ENCODE data around the gene TRAF7. TPM values are rescaled to one million over a fixed set of nuclear protein-coding genes. Genes with fewer than 3 reads are reported as not detected.
A peak's percentile ranks its signal among the peaks of the same experiment; 100 is the strongest.

TRAF7 gene
- total and polyA plus RNA-seq, 2 of the 8 experiments (the other 6 are each of a cell fraction or from before 2014, with no cell fraction given) = 96.8 to 148 TPM

DNA sequence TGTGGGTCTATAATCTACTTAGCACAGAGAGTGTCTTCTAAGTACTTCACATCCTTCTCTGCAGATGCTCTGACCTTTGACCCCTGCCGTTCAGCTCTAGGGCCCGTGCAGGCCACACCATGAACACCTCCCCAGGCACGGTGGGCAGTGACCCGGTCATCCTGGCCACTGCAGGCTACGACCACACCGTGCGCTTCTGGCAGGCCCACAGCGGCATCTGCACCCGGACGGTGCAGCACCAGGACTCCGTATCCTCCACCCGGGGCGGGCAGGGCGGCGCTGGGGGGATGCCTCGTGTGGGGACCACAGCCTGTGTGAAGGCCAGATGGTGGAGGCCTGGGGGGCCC lies 50.4 kb downstream of the TRAF7 start:
- Histone ChIP-seq H3K4ac (replicated peaks; ENCODE audit: insufficient read length, low read depth, low read length) (peak overlapping the region; percentile 98), H2BK120ac (replicated peaks; ENCODE audit: low read depth, low read length) (peak overlapping the region; percentile 57), H3K18ac (ENCODE audit: extremely low read depth, low read length) (peak overlapping the region; percentile 71), H4K8ac (ENCODE audit: extremely low read depth, insufficient read depth, low read length) (peak overlapping the region; percentile 9; the same call in 1 of the 2 replicates), H3K27me3 (replicated peaks in 1 of 4; ENCODE audit: control insufficient read depth in 3 of 4, extremely low read depth in 1 of 4, insufficient read depth in 3 of 4, low read length in 3 of 4) (no peaks in the 10 kb centered on the region; a peak in 2 of 7 replicates), H4K91ac (replicated peaks; ENCODE audit: insufficient read length, low read length) (peak overlapping the region; percentile 75), H4K5ac (ENCODE audit: insufficient read length, low read depth, low read length) (peak overlapping the region; percentile 89), H3K36me3 (ENCODE audit: control insufficient read depth in 2 of 4, insufficient read depth in 4 of 4, low read length in 3 of 4) (peaks cover 4 to 34% (median 12%) of the 10 kb centered on the region in 4 experiments; a peak in 6 of 8 replicates), H2AFZ (ENCODE audit: low read length) (no peak overlapping the region), H3K23me2 (ENCODE audit: low read depth, low read length) (peaks cover 11% of the 10 kb centered on the region; the same call in 1 of the 2 replicates), H3K4me2 (ENCODE audit: insufficient read depth in 1 of 2, low read depth in 2 of 2, low read length in 2 of 2) (peak overlapping the region; percentile 87 to 91), H2BK15ac (ENCODE audit: low read length) (peak overlapping the region; percentile 65), H2AK5ac (ENCODE audit: low read depth, low read length) (peak overlapping the region; percentile 77; the same call in 1 of the 2 replicates), H3K9me3 (ENCODE audit: insufficient read depth in 2 of 2, low read depth in 1 of 2, low read length in 1 of 2) (no peaks in the 10 kb centered on the region), H4K20me1 (replicated peaks in 1 of 2; ENCODE audit: control insufficient read depth in 1 of 2, insufficient read depth in 2 of 2, low read length in 2 of 2) (peaks cover 0 to 14% of the 10 kb centered on the region in 2 experiments), H3K14ac (ENCODE audit: insufficient read length) (no peak overlapping the region), H3K79me1 (ENCODE audit: low read depth, low read length) (peaks cover 6% of the 10 kb centered on the region), H3K23ac (ENCODE audit: insufficient read length) (no peak overlapping the region), H2BK5ac (ENCODE audit: low read depth, low read length) (peak overlapping the region; percentile 97), H3K79me2 (ENCODE audit: control insufficient read depth in 1 of 2, insufficient read depth in 2 of 2, low read length in 2 of 2) (peaks cover 0 to 7% of the 10 kb centered on the region in 2 experiments; a peak in 1 of 4 replicates), H3K27ac (ENCODE audit: low read depth, low read length) (no peak overlapping the region), H3K56ac (replicated peaks; ENCODE audit: insufficient read length, low read depth, low read length) (peak overlapping the region; percentile 95), H3K9ac (replicated peaks in 1 of 4; ENCODE audit: extremely low read depth in 1 of 4, low read depth in 3 of 4, low read length in 3 of 4) (peak overlapping the region; percentile 55 to 94 (median 85)), H3K4me1 (replicated peaks in 1 of 4; ENCODE audit: control insufficient read depth in 3 of 4, insufficient read depth in 4 of 4, low read length in 3 of 4) (peaks cover 0 to 14% (median 8%) of the 10 kb centered on the region in 4 experiments; a peak in 6 of 7 replicates), H2BK20ac (ENCODE audit: low read length) (no peak overlapping the region), H2BK12ac (ENCODE audit: low read depth, low read length) (0 out of 2 replicates have a peak overlapping the region, but pooled peaks have one; percentile 39), H3K4me3 (ENCODE audit: extremely low read depth in 1 of 4, insufficient read depth in 2 of 4, low read depth in 3 of 4, low read length in 4 of 4) (peak overlapping the region; percentile 78 to 97 (median 92))
- peak in 1 of 2 experiments; percentile 21; a peak in 1 of 3 replicates for TF ChIP-seq POLR2A (IDR thresholded peaks at IDR 0.05; ENCODE audit: control extremely low read depth in 1 of 2, low read depth in 2 of 2, low read length in 2 of 2)
- TF ChIP-seq CHD1 (IDR thresholded peaks at IDR 0.05; ENCODE audit: low read depth, low read length) = no peak
- WGBS, 2 experiments (ENCODE audit: extremely low coverage in 1 of 2, insufficient coverage in 1 of 2, insufficient read length in 1 of 2, insufficient replicate concordance in 2 of 2, low coverage in 1 of 2, low lambda C conversion rate in 2 of 2, missing lambda C conversion rate in 1 of 2) = 46% methylated on average over 16 of the region's 16 CpGs; no CpG with 5 or more reads in 1 of the 2 experiments
- ChIA-PET CTCF (ENCODE audit: partially characterized antibody) (interaction anchor here (1.0 to 1.4 kb wide), 2 partner anchors 11 to 13 kb away, joined by 3 read pairs; no protein-coding TSS in a partner anchor), POLR2A (ENCODE audit: partially characterized antibody) (interaction anchor here (0.6 to 15.1 kb wide), 16 partner anchors 9 to 58 kb away, joined by 3 to 156 read pairs (median 4); partner anchors contain the start of genes CASKIN1, DNASE1L2, ECI1 and PGP)
- FAIRE-seq (no peak), DNase-seq (ENCODE audit: low read depth in 1 of 2, low spot score in 2 of 2) (no peak)
